Epidermal melanocyte (primary cell): Measurements from ENCODE around the gene SNN.

Source experiments
- DNase-seq: peaks from one replicate; pipeline ENCODE4 v3.0.0; 2011; ENCODE audit warnings: low spot score; ENCODE audit not compliant: insufficient read length

SNN gene

DNA sequence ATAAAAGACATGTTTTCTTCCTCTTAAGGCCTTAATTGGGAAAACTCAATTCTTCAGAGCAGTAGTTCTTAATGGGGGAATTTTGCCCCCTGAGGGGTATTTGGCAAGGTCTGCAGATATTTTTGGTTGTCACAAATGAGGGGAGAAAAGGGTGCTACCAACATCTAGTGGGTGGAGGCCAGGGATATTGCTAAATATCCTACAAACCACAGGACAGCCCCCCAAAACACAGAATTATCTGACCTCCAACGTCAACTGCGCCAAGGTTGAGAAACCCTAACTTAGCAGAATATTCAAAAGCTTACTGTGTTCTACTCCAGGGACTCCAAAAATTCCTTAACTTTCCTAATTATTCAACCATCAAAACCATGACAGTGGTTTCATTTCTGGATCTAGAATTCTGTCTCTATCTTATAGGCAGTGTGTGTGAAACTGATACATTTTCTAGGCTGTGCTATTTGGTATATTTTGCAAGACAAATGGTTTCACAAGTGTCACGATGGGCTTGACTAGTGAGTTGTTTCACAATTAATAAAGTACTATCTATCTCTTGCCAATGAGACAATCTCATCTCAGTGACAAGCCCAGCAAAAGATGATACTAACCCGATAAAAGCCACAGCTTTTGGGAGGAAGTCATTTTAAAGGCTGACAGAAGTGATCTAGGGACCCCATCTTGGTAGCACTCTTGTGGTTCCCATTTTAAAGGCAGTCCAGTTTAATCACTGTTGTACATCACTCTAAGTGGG lies 59.7 kb downstream of the SNN start:
- no peak for DNase-seq
